H9 (cell line): Measurements from ENCODE around the gene TMC2. TPM values are rescaled to one million over a fixed set of nuclear protein-coding genes. Genes with fewer than 3 reads are reported as not detected.

Source experiments
- DNase-seq: peaks from one replicate; pipeline ENCODE4 v3.0.0-alpha.2; 2017
- H2AFZ ChIP-seq: one replicate; pipeline ENCODE4 v1.6.1; 2013; ENCODE audit warnings: mild to moderate bottlenecking, low read length, control low read depth, moderate library complexity
- H2AK5ac ChIP-seq: 2 replicates; pipeline ENCODE4 v1.6.1; 2013; ENCODE audit warnings: low read length, control low read depth, mixed read lengths; ENCODE audit not compliant: insufficient read length
- H2BK120ac ChIP-seq: one replicate; pipeline ENCODE4 v1.6.1; 2013; ENCODE audit warnings: low read depth, mild to moderate bottlenecking, low read length, control low read depth, inconsistent platforms; ENCODE audit not compliant: poor library complexity, severe bottlenecking
- H2BK12ac ChIP-seq: 2 replicates; pipeline ENCODE4 v1.6.1; 2013; ENCODE audit warnings: low read length, control low read depth, mixed read lengths, low read depth; ENCODE audit not compliant: insufficient read length
- H2BK15ac ChIP-seq: 2 replicates; pipeline ENCODE4 v1.6.1; 2013; ENCODE audit warnings: low read depth, low read length, control low read depth
- H2BK20ac ChIP-seq: one replicate; pipeline ENCODE4 v1.6.1; 2013; ENCODE audit warnings: low read depth, mild to moderate bottlenecking, low read length, control low read depth, inconsistent platforms; ENCODE audit not compliant: poor library complexity, severe bottlenecking
- H2BK5ac ChIP-seq: 2 replicates; pipeline ENCODE4 v1.6.1; 2013; ENCODE audit warnings: low read length, control low read depth, mixed read lengths; ENCODE audit not compliant: insufficient read length
- H3K14ac ChIP-seq: 2 replicates; pipeline ENCODE4 v1.6.1; 2013; ENCODE audit warnings: low read length, control low read depth; ENCODE audit not compliant: insufficient read depth
- H3K18ac ChIP-seq: 2 replicates; pipeline ENCODE4 v1.6.1; 2013; ENCODE audit warnings: low read depth, mild to moderate bottlenecking, mixed read lengths, low read length, control low read depth; ENCODE audit not compliant: insufficient read length
- H3K23ac ChIP-seq: 2 replicates; pipeline ENCODE4 v1.6.1; 2013; ENCODE audit warnings: low read length, control low read depth, mixed read lengths, low read depth; ENCODE audit not compliant: insufficient read length
- H3K23me2 ChIP-seq: 2 replicates; pipeline ENCODE4 v1.6.1; 2013; ENCODE audit warnings: low read depth, mild to moderate bottlenecking, mixed read lengths, low read length, control low read depth; ENCODE audit not compliant: insufficient read length, poor library complexity, severe bottlenecking
- H3K27ac ChIP-seq: 2 replicates; pipeline ENCODE4 v1.5.1; 2013; ENCODE audit warnings: low read length, control low read depth, mixed read lengths, low read depth; ENCODE audit not compliant: insufficient read length
- H3K27me3 ChIP-seq: 2 replicates; pipeline ENCODE4 v1.6.1; 2013; ENCODE audit warnings: low read length, control low read depth, inconsistent platforms; ENCODE audit not compliant: insufficient read depth
- H3K4ac ChIP-seq: 2 replicates; pipeline ENCODE4 v1.6.1; 2013; ENCODE audit warnings: low read depth, mild to moderate bottlenecking, control low read depth, inconsistent platforms, low read length, moderate library complexity
- H3K4me1 ChIP-seq: 2 replicates; pipeline ENCODE4 v1.6.1; 2013; ENCODE audit warnings: low read length, control low read depth, inconsistent platforms; ENCODE audit not compliant: insufficient read depth
- H3K4me2 ChIP-seq: 2 replicates; pipeline ENCODE4 v1.6.1; 2013; ENCODE audit warnings: low read length, control low read depth, mixed read lengths; ENCODE audit not compliant: insufficient read length, insufficient read depth
- H3K56ac ChIP-seq: 2 replicates; pipeline ENCODE4 v1.6.1; 2013; ENCODE audit warnings: low read depth, mild to moderate bottlenecking, mixed read lengths, low read length, control low read depth; ENCODE audit not compliant: insufficient read length
- H3K79me1 ChIP-seq: 2 replicates; pipeline ENCODE4 v1.6.1; 2013; ENCODE audit warnings: low read depth, mild to moderate bottlenecking, moderate library complexity, low read length, control low read depth, inconsistent platforms; ENCODE audit not compliant: insufficient read depth, poor library complexity, severe bottlenecking
- H3K79me2 ChIP-seq: 2 replicates; pipeline ENCODE4 v1.6.1; 2013; ENCODE audit warnings: low read length, control low read depth, inconsistent platforms; ENCODE audit not compliant: insufficient read depth
- H3K9ac ChIP-seq: 2 replicates; pipeline ENCODE4 v1.6.1; 2013; ENCODE audit warnings: low read length, control low read depth, mixed read lengths; ENCODE audit not compliant: insufficient read length; ENCODE audit errors: extremely low read depth
- H3K9me3 ChIP-seq: one replicate; pipeline ENCODE4 v1.6.1; 2013; ENCODE audit warnings: low read depth, low read length, inconsistent platforms; ENCODE audit not compliant: control insufficient read depth
- H3T11ph ChIP-seq: one replicate; pipeline ENCODE4 v1.6.1; 2013; ENCODE audit warnings: mild to moderate bottlenecking, low read length, control low read depth, inconsistent platforms
- H4K20me1 ChIP-seq: one replicate; pipeline ENCODE4 v1.6.1; 2013; ENCODE audit not compliant: control insufficient read depth, insufficient read length, insufficient read depth
- H4K5ac ChIP-seq: 2 replicates; pipeline ENCODE4 v1.6.1; 2013; ENCODE audit warnings: low read depth, mild to moderate bottlenecking, mixed read lengths, low read length, control low read depth; ENCODE audit not compliant: insufficient read length
- H4K8ac ChIP-seq: replicated peaks from 2 replicates; pipeline ENCODE4 v1.6.1; 2013; ENCODE audit warnings: low read length, control low read depth, mixed read lengths, low read depth; ENCODE audit not compliant: insufficient read length
- H4K91ac ChIP-seq: 2 replicates; pipeline ENCODE4 v1.6.1; 2013; ENCODE audit warnings: low read depth, mild to moderate bottlenecking, moderate library complexity, mixed read lengths, low read length, control low read depth; ENCODE audit not compliant: insufficient read length
- H3K27ac Mint-ChIP-seq, 3 experiments: 2 replicates in 2 of 3; 3 replicates in 1 of 3; pipeline ENCODE4 v1.8.0; 2020 to 2021; ENCODE audit warnings: mixed read lengths in 3 of 3, mild to moderate bottlenecking in 1 of 3, moderate library complexity in 1 of 3
- H3K27me3 Mint-ChIP-seq: 2 replicates; pipeline ENCODE4 v1.8.0; 2021; ENCODE audit warnings: low read depth, mild to moderate bottlenecking, moderate library complexity, mixed read lengths
- H3K36me3 Mint-ChIP-seq, 3 experiments: 2 replicates in 2 of 3; 3 replicates in 1 of 3; pipeline ENCODE4 v1.8.0; 2020 to 2021; ENCODE audit warnings: low read depth in 3 of 3, mixed read lengths in 3 of 3; ENCODE audit not compliant: insufficient read depth in 1 of 3
- H3K4me1 Mint-ChIP-seq, 2 experiments: 2 replicates each; pipeline ENCODE4 v1.8.0; 2020; ENCODE audit warnings: mixed read lengths in 2 of 2
- H3K4me3 Mint-ChIP-seq, 2 experiments: 2 replicates in 1 of 2; 3 replicates in 1 of 2; pipeline ENCODE4 v1.8.0; 2020 to 2021; ENCODE audit warnings: mild to moderate bottlenecking in 2 of 2, mixed read lengths in 2 of 2, moderate library complexity in 1 of 2
- H3K9me3 Mint-ChIP-seq, 2 experiments: 2 replicates in 1 of 2; 3 replicates in 1 of 2; pipeline ENCODE4 v1.8.0; 2020; ENCODE audit warnings: mild to moderate bottlenecking in 2 of 2, mixed read lengths in 2 of 2, moderate library complexity in 1 of 2
- CTCF ChIP-seq: fragments of 200-600 bp; sonication (generic); conservative IDR thresholded peaks from 3 replicates; pipeline ENCODE4 v1.8.0; 2021; ENCODE audit warnings: antibody characterized with exemption, mild to moderate bottlenecking
- WGBS: extraction: QIAGEN DNeasy Blood & Tissue Kit; methylation state at CpG from one replicate; pipeline ENCODE4 v1.1.7; 2013; ENCODE audit warnings: missing lambda C conversion rate, low lambda C conversion rate, mixed read lengths; ENCODE audit not compliant: insufficient read length; ENCODE audit errors: extremely low coverage; 5-methylcytosine and 5-hydroxymethylcytosine counted together
- total RNA-seq: library from RNA; stranded (reverse); gene quantifications from 2 replicates; pipeline ENCODE4 v1.2.1, GENCODE V29; 2021

Gene TMC2
- total RNA-seq, 1 experiment from 2014 or later = not detected

GRCh38 chr20:2585811-2586210 is 49.4 kb downstream of the TMC2 start:
- H3K4me2 ChIP-seq = no peak overlapping the region
- Mint-ChIP-seq H3K27ac (no peak overlapping the region), H3K27me3 (peaks cover 9% of the 10 kb centered on the region), H3K36me3 (no peaks in the 10 kb centered on the region), H3K4me1 (no peaks in the 10 kb centered on the region), H3K4me3 (no peak overlapping the region), H3K9me3 (no peaks in the 10 kb centered on the region)
- H4K20me1 ChIP-seq = no peaks in the 10 kb centered on the region
- no peak overlapping the region for H2BK20ac ChIP-seq
- H3K23ac ChIP-seq = no peak overlapping the region
- H3K27me3 ChIP-seq = no peaks in the 10 kb centered on the region
- H3K4ac ChIP-seq = no peak overlapping the region
- H3K56ac ChIP-seq = no peak overlapping the region
- H3K14ac ChIP-seq = no peak overlapping the region
- no peaks in the 10 kb centered on the region for H3K23me2 ChIP-seq
- no peak overlapping the region for H3T11ph ChIP-seq
- TF ChIP-seq CTCF = no peak
- H3K79me2 ChIP-seq = no peaks in the 10 kb centered on the region
- H3K27ac ChIP-seq = no peak overlapping the region
- H4K91ac ChIP-seq = no peak overlapping the region
- H2BK12ac ChIP-seq = no peak overlapping the region
- no peak overlapping the region for H4K5ac ChIP-seq
- no peaks in the 10 kb centered on the region for H3K79me1 ChIP-seq
- H4K8ac ChIP-seq = no peak overlapping the region
- no CpG with 5 or more reads among the region's 1 CpG for WGBS
- no peak overlapping the region for H2BK15ac ChIP-seq
- no peaks in the 10 kb centered on the region for H3K9me3 ChIP-seq
- no peak overlapping the region for H3K9ac ChIP-seq
- no peak for DNase-seq
- no peak overlapping the region for H2BK120ac ChIP-seq
- H2AK5ac ChIP-seq = no peak overlapping the region
- no peak overlapping the region for H2BK5ac ChIP-seq
- no peaks in the 10 kb centered on the region for H3K4me1 ChIP-seq
- no peak overlapping the region for H3K18ac ChIP-seq
- no peak overlapping the region for H2AFZ ChIP-seq
